Measurements from ENCODE around the gene PAMR1.
"Not testable (repeated sequence)": the region's sequence is repeated elsewhere in the genome, so short reads cannot be mapped to it uniquely, and the experiment has no call there.

The PAMR1 gene, protein sequence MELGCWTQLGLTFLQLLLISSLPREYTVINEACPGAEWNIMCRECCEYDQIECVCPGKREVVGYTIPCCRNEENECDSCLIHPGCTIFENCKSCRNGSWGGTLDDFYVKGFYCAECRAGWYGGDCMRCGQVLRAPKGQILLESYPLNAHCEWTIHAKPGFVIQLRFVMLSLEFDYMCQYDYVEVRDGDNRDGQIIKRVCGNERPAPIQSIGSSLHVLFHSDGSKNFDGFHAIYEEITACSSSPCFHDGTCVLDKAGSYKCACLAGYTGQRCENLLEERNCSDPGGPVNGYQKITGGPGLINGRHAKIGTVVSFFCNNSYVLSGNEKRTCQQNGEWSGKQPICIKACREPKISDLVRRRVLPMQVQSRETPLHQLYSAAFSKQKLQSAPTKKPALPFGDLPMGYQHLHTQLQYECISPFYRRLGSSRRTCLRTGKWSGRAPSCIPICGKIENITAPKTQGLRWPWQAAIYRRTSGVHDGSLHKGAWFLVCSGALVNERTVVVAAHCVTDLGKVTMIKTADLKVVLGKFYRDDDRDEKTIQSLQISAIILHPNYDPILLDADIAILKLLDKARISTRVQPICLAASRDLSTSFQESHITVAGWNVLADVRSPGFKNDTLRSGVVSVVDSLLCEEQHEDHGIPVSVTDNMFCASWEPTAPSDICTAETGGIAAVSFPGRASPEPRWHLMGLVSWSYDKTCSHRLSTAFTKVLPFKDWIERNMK

DNA sequence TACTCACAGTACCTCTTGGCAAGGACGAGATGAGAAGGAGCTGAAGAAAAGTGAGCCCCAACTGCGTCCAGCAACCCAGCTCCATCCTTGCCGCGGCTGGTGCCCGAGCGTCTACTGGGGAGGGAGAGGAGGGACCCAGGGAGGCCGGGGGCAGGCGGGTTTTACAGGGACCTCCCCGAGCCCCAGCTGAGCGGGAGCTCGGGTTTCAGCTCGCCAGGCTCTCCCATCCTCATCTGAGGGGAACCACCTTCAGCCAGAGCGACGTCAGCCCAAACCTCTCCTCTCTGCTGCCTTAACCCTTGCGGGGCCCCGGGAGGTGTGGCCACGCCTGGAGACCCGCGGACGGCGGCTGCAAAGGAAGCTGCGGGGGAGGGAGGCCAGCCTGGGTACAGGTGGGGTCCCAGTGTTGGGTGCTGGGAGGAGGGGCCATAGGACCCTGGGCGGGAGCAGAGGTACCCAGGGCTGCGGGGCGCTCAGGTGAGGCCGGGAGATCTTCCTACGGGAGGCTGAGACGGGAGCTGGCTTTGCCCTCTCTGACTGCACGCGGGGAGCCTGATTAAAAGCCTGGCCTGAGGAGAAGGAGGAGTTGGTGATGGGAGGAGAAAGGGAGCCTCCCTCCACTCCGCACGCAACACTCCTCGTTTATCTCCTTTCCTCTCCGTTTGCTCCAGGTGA lies at the start of gene PAMR1:
Gene PAMR1 (minus strand): TSS at position 116 of the 675 bp plus-strand sequence. CDS start 31 bp downstream, at position 85.
- peak; percentile 19 for DNase-seq

DNA sequence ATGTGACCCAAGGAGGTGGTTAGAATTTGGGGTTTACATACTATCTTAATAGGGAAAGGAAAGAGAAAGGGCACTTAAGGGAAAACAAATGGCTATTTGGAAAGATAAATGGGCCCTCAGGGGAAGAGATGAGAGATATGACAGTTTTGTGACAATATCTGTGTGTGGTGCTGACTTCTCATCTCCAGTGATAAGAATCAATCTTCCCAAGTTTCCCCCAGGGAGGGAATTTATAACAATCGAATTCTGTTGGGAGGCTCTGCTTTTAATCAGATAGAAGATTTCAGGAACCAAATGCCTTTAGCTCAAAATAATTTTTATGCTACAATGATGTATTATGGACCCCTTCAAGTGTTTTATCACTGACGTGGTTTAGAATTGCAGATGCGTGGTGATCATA lies 46.3 kb upstream of the PAMR1 start:
- DNase-seq: no peak

- peak; percentile 85 for DNase-seq
Observed at GRCh38 chr11:35567737-35568465, 42.5 kb upstream of the PAMR1 start.

- DNase-seq: no peak
Observed at GRCh38 chr11:35566885-35567284, 41.5 kb upstream of the PAMR1 start.

- no peak for DNase-seq
Observed at GRCh38 chr11:35566181-35566580, 40.8 kb upstream of the PAMR1 start.

DNA sequence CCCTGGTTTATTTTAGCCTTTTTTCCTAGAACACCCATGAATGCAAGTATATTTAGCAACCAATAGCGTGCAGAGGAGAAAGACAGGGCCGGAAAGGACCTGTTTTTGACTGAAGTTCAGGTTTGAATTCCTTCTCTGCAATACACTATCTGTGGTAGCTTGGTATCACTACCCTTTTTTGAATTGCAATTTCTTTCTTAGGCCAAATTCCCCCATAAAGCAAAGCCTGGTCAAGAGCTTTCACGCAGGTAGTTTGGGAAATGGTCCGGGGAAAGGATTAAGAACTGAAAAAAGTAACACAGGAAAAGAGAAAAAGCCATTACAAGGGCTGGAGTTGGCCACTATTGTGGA lies 38.8 kb upstream of the PAMR1 start:
- DNase-seq: no peak

DNA sequence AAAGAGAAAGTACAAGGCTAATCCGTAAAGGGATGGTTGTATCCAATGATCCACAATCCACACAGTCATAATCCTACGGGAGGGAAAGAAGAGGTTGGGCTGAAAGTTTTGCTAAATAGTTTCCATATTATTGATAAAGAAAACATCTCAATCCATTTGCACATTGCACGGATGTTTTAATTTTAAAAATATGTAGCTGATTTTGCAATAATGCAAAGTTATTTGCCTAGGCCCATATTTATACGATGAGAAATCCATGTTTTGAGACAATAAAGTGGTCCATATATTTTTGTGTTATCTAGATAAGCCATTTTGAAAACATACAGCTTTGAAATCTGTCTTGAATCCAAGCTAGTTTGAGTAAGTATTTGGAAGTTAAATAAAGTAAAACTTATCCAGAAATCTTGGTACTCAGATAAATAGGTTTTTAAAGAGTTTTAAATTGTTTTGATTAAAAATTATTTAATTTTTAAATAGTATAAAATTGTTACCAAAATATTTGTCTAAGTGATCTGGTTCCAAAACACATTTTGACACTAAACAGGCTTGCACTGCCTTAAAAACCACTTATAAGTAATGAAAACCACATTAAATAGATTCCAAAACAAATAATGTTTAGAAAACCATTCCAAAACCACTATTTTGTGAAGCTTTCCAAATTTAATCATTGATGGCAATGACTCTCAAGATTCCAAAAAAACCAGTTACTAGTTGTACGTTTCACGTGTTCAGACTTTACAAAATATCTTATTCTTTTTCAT lies 38.2 kb upstream of the PAMR1 start:
- DNase-seq: no peak

- DNase-seq: no peak
Observed at GRCh38 chr11:35559949-35560348, 34.5 kb upstream of the PAMR1 start.

- peak; percentile 7 for DNase-seq
Observed at GRCh38 chr11:35558513-35558912, 33.1 kb upstream of the PAMR1 start.

GRCh38 chr11:35555488-35555887 lies 30.1 kb upstream of the PAMR1 start:
- DNase-seq: no peak

DNA sequence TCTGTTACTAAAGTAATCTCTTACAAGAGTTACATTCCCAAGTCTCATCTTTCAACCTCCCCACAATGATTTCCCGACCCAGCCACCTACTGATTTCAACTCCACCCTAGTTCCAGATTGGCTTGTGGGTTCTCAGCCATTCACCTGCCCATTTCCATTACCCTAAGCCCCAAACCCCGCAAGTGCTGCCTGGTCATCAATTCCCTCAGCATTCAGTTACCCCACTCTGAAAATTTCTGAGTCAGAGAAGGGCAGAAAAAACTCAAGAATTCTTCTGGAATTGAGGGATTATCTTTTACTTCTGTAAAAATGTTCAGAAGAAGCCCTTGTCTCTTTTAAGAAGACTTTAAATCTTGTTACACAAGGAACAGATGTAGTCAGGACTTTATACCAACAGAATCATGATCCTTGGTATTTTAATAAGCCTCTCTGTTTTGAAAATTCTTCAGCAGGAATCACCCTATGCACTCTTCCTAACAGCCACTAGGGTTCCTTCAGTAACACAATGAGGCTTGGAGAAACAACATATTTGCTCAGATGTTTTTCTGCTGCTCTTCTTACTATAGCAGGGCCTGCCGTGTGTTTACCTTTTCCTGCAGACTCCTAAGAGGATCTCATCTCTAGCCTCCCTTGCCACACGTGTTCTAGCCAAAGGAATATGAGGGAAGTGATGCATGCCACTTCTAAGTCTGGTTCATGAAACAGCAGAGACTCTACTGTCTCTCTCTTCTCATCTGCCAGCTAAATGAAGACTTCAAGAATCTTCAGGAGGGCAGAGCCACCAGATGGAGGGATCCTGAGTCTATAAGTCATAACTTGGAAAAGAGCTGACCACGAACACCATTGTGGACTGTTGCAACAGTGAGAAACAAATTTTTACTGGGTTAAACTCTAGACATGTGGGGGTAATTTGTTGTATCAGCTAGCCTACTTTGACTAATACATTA lies 29.3 kb upstream of the PAMR1 start:
- peak; percentile 30 for DNase-seq

DNA sequence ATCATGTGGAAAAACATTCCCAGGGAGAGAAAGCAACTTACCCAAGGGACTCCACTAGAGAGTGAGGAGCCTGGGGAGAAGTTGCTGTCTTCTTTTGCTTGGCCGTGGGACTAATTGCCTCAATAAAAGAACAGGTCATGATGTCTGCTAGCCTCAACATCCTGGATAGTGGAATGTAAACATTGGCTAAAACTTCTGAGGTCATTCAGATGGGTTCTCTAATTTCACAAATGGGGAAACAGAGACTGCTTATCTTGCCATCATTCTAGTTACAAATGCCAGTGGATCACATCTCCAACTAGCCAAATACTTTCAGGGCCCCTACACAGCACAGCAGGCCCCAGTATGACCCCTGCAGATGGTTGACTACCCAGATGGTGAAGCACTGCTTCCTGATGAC lies 28.4 kb upstream of the PAMR1 start:
- no peak for DNase-seq

GRCh38 chr11:35553021-35553420 lies 27.6 kb upstream of the PAMR1 start:
- DNase-seq: no peak

GRCh38 chr11:35552616-35553015 lies 27.2 kb upstream of the PAMR1 start:
- DNase-seq: no peak

GRCh38 chr11:35550374-35551036 lies 25.1 kb upstream of the PAMR1 start:
- DNase-seq: no peak

GRCh38 chr11:35549787-35550186 lies 24.4 kb upstream of the PAMR1 start:
- DNase-seq: peak; percentile 53

DNA sequence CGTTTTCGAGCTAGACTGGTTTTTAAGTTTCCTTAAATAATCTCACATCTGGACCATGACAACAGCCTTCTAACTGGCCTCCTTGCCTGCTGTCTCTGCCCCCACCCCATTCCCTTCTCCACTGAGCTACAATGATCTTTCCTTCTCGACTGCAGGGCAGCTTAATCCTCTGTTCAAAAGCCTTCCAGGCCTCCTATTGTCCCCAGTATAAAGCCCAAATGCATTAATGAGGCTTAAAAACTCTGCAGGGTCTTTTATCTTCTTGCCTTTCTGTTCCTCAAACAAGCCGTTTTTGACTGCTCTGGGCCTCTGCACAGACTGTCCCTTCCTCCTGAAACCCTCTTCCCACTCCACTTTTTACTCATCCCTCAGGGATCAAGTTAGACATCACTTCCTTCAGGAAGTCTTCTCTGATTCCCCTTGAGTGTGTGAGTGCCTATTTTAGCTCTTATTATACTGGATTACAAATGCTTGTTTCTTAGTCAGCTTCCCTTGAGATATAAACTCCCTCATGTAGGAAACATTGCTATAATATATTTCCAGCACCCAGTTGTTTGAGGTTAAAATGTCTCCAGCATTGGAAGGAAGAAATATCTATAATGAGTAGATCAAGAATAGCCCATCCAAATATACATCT lies 23.6 kb upstream of the PAMR1 start:
- no peak for DNase-seq

DNA sequence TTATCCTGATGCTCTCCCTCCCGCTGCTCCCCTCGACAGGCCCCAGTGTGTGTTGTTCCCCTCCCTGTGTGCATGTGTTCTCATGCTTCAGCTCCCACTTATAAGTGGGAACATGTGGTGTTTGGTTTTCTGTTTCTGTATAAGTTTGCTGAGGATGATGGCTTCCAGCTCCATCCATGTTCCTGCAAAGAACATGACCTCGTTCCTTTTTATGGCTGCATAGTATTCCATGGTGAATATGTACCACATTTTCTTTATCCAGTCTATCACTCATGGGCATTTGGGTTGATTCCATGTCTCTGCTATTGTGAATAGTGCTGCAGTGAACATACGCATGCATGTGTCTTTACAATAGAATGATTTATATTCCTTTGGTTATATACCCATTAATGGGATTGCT lies 22.6 kb upstream of the PAMR1 start:
- DNase-seq: not testable (repeated sequence)

DNA sequence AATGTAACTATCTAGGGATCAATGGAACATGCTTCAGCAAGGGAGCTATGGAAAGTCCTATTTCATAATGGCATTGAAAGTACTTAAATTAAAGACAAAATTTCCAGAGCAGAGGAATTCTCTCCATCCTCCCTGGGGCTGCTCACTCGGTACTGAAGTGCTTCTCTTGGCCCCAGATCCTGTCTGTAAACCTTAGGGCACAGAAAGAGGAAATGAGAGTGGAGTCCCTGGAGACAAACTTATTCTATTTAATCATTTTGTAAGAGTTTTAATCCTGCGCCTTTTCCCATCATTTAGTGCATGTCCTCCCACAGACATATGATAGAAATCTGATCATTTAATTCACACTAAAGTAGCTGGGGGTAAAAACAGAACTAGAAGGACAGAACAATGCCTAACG lies 20.9 kb upstream of the PAMR1 start:
- DNase-seq: no peak

- DNase-seq: no peak
Observed at GRCh38 chr11:35545391-35546003, 20.1 kb upstream of the PAMR1 start.

Measured in DMS53 (cell line).